ENCODE data around the gene EEFSEC.

The EEFSEC gene

GRCh38 chr3:128339491-128340012 is 186.3 kb downstream of the EEFSEC start:
- DNase-seq, result no peak

DNA sequence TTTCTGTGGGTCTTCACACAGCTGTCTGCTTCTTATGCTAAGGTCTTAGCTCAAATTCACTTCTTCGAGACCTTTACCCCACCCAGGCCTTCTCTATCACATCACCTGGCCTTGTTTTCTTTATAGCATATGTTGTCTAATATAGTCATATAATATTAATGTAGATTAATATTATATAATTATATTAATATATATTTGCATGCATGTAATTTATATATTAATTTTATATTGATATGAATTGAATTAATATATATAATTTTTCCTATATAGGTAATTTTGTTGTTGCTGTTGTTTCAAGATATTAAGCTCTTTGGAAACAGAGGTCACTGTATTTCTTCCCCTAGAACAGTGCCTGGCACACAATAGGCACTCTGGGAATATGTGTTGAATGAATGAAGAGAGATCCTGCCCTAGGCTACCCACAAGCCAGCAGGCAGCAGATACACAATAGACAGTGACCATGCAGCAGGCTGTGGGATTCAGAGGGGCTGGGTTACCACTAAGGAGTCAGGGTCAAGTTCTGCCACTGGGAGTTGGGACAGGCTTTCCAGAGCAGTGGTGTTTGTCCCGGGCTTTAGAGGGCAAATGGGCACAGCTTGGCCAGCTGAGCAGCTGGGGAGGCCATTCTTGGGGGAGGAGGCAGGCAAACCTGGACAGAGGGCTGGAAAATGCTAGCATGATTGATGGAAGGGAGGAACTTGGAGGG is 187.1 kb downstream of the EEFSEC start:
- DNase-seq, result no peak

GRCh38 chr3:128340904-128341555 is 187.7 kb downstream of the EEFSEC start:
- no peak for DNase-seq

- no peak for DNase-seq
Measured at GRCh38 chr3:128341659-128342395, 188.5 kb downstream of the EEFSEC start.

GRCh38 chr3:128342701-128343180 is 189.5 kb downstream of the EEFSEC start:
- no peak for DNase-seq

- DNase-seq, result no peak
Measured at GRCh38 chr3:128343287-128344051, 190.2 kb downstream of the EEFSEC start.

- no peak for DNase-seq
Measured at GRCh38 chr3:128344052-128344735, 190.9 kb downstream of the EEFSEC start.

GRCh38 chr3:128345196-128345595 is 191.9 kb downstream of the EEFSEC start:
- no peak for DNase-seq

DNA sequence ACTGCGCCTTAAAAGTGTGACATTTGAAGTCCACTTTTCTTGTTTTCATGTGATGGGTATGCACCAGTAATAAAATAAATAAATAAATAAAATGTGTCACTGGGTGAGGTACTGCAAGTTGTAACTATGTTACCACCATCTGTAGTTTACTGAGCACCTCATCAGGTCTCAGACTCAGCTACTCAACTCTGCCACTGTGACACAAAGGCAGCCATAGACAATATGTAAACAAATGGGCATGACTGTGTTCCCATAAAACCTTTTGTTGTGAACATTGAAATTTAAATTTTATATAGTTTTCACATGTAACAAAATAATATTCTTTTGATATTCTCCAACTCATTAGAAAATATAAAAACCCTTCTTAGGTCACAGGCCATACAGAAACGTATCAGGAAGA is 193.3 kb downstream of the EEFSEC start:
- no peak for DNase-seq

- no peak for DNase-seq
Measured at GRCh38 chr3:128347282-128347681, 194.0 kb downstream of the EEFSEC start.

DNA sequence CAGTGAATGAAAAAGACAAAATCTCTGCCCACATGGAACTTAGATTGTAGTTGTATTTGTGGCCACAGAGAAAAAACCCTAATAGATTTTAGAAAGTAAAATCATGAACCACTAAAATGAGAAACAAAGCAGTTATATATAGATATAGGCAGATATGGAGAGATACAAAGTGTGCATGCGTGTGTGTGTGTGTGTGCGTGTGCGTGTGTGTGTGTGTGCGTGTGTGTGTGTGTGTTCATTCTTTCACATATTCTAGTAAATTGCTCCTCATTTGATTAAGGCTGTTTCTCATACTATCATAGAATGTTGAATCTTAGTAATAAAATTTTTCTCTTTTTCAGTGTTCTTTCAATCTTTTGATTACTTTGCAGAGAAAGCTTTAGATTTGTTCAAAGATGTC is 194.8 kb downstream of the EEFSEC start:
- DNase-seq, result no peak

DNA sequence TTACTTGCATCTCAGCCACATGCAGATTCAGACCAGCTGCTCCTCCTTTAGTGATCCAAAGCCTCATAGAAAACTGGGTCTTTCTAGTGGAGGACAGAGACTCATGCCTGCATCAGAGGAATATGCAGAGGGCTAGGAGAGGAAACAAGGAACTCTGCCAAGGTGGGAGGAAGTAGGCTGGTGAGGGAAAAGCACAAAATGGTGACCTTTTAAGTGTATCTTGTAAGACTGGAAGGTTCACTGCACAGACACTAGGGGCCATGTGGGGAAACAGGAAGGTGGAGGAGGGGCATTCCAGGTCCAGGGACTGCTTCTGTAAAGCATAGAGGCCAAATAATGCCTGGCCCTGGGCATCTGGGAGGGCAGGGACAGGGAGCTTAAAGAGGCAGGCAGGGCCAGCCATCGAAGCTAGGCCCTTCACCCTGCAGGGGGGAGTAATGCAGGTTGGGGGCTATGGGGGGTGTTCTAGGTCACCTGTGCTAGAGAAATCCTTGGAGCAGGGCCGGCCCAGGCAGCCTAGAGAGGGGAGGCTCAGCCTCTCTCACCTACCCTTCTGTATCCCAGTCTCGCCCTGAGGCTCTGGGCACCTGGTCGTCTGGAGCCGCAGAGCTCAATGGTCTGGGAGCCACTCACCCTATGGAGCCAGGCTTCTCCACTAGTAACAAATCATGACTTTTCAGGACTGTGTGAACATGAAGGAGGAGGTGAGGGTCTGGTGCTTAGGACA is 195.7 kb downstream of the EEFSEC start:
- DNase-seq, result no peak

- DNase-seq, result no peak
Measured at GRCh38 chr3:128349963-128350599, 196.8 kb downstream of the EEFSEC start.

DNA sequence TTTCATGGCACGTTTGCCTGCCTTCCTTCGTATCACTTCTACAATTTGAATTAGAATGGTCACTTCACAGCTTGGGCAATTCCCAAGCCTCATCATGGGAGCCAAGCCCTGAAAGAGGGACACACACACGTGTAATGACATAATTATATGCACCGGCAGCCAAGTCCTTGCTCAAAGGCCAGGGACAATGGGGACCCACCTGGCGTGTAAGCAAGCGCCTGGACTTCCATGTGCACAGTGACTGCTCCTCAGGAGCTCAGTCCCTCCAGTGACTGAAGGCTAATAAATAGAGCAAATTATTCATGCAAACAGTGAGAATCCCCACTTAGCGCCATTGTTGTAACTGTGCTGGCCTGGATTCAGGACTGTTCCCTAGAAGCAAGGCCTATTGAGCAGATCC is 198.3 kb downstream of the EEFSEC start:
- DNase-seq, result no peak

GRCh38 chr3:128352326-128352725 is 199.0 kb downstream of the EEFSEC start:
- no peak for DNase-seq

GRCh38 chr3:128353361-128353965 is 200.2 kb downstream of the EEFSEC start:
- no peak for DNase-seq

- DNase-seq, result no peak
Measured at GRCh38 chr3:128353991-128354687, 200.9 kb downstream of the EEFSEC start.

- no peak for DNase-seq
Measured at GRCh38 chr3:128354788-128355542, 201.7 kb downstream of the EEFSEC start.

- DNase-seq, result no peak
Measured at GRCh38 chr3:128355543-128355919, 202.2 kb downstream of the EEFSEC start.
